Measurements from ENCODE around the gene PATJ.
"Not testable (repeated sequence)": the region's sequence is repeated elsewhere in the genome, so short reads cannot be mapped to it uniquely, and the experiment has no call there.

The PATJ gene

DNA sequence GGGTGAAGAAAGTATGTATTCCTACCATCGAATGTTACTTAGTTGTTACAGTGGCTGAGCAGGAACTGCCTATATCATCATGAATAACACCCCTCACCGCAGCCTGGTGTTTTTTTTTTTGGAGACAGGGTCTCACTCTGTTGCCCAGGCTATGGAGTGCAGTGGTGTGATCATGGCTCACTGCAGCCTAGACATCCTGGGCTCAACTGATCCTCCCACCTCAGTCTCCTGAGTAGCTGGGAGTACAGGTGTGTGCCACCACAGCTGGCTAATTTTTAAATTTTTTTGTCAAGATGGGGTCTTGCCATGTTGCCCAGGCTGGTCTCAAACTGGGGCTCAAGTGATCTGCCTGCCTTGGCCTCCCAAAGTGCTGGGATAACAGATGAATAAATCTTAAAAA lies 7.3 kb downstream of the PATJ start:
- DNase-seq = no peak

DNA sequence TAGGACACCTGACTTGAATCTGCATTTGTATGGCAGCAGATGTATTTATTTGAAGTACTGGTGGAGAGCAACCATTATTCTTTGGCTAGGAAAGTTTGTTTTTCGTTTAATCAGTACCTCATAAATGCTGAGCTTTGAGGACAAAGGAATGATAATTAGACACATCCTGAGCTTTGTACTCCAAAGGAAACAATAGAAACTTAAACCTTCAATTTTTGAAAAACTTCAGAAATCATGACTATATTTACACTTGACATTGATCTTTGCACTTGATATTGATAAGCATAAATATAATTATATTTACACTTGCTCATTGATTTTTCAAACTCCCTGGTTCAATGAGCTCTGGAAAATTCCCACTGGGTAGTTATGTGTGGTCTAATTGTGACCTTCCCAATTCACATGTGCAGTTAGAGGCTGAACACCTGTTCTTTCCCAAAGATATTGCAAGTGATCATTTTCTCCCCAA lies 10.7 kb downstream of the PATJ start:
- no peak for DNase-seq

DNA sequence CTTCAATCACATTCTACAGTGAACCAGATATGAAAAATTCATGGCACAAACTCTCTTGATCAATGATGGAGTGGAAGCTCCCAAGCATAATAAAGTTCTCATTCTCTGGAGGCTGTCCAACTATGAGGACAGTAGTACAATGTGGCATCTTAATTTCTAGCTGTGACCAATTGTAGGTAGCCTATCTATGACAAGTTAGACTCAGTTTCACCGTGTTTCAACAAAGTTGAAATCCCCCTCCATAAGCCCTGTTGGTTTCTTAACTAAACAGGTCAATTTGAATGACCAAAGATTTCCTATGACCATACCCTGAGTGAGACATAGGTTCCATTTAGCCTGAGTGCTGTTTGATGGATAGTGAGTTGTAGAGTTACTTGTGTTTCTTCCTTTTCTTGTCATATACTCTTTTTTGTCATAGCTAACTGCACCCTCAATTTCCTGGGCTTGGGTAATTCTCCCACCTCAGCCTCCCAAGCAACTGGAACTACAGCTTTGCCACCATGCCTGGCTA lies 11.8 kb downstream of the PATJ start:
- DNase-seq = no peak

DNA sequence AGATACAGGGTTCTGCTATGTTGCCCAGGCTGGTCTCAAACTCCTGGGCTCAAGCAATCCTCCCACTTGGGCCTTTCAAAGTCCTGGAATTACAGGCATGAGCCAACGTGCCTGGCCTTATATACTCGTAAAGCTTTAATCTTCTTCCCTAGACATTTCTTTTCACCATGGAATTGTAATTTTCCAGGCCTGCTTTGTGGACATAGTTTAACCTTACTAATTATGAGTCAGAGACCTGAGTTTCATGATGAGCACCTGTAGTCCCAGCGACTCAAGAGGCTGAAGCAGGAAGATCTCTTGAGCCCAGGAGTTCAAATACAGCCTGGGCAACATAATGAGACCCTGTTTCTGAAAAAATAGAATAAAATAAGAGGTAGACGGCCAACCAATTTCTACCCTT lies 12.3 kb downstream of the PATJ start:
- no peak for DNase-seq

DNA sequence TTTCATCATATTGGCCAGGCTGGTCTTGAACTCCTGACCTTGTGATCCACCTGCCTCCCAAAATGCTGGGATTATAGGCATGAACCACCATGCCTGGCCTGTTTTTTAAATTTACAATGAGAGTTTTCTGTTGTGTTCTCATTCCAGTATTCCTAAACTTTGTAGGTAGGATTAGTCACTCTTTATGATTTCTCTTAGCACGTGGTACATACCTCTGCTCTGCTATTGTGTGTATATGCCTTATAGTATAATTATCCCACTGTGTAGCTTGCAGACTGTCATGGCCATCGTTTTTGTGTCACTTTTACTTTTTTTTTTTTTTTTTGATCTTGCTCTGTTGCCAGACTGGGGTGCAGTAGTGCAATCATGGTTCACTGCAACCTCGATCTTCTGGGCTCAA lies 14.5 kb downstream of the PATJ start:
- DNase-seq = no peak

DNA sequence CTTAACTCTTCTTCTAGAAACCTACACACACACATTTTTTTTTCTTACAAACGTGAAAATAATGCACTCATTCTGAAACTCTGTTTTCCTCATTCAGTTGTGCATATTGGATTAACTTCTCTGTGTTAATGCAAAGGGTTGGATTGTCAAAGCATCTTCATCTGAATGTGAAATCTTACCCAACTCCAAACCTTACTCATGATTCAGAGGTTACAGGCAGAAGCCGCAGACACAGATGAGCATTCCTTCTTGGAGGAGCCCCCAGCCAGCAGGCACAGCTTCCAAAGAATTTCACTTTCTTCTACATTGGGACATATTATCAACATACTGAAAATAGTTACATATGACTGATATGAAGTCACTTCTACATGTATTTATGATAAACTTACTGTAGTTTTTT lies 15.7 kb downstream of the PATJ start:
- no peak for DNase-seq

DNA sequence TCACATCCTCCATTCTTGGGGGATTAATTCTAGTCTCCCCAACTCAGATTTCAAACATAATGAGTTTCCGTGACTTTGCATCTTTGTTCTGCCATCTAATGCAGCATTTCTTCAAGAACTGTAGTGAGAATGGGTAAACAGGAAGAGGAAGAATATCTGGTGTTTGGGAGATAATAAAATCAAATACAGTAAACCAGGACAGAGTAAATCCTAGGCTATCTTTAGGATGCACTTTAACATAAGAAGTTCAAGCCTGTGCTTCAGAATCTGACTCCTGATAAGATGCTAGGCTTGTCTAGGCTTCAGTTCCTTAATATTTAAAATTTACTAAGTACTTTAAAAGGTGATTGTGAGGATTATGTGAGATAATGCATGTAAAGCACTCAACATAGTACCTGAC lies 27.9 kb downstream of the PATJ start:
- DNase-seq = no peak

DNA sequence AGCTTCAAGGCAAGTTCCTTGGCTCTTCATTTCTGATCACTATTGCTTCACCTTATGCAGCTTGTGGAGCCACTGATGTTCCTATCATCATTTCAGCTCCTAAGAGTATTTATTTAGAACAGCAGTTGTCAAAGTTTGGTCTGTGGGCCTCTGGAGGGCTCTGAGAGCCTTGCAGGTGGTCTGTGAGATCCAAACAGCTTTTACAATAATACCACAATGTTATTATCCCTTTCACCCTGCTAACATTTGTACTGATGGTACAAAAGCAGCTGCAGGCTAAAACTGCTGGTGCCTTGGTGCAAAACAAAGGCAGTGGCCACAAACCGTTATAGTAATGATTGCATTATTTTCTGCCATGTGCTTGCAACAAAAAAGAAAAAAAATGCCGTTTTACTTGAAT lies 33.8 kb downstream of the PATJ start:
- no peak for DNase-seq

DNA sequence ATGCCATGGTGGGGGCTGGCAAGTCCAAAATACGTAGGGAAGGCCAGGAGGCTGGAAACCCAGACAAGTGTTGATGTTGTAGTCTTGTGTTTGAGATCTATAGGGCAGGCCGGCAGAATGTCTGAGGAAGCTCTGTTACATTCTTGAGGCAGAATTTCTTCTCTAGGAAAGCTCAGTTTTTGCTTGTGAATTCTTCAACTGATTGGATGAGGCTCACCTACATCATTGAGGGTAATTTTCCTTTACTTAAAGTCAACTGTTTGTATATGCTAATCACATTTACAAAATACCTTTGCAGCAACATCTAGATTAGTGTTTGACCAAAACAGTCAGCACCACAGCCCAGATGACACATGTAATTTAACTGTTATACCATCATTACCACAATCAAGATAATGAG lies 37.0 kb downstream of the PATJ start:
- DNase-seq = no peak

DNA sequence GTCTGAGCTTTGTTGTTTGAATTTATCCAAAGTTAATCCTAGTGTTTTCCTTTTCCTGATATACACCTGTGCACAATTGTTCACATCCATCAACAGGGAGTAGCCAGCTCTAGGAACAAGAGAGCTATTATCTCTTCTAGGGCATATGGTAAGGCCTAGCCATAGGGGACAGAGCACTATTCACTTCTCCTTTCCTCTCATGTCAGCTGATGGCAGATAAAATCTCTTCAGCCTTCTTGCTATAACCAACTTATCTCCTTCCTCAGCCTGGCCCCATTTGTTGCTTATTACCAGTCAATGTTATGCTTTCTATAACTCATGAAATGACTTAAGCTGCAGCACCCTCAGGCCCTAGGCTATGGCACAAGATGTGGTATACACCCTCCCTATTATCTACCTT lies 38.9 kb downstream of the PATJ start:
- no peak for DNase-seq

DNA sequence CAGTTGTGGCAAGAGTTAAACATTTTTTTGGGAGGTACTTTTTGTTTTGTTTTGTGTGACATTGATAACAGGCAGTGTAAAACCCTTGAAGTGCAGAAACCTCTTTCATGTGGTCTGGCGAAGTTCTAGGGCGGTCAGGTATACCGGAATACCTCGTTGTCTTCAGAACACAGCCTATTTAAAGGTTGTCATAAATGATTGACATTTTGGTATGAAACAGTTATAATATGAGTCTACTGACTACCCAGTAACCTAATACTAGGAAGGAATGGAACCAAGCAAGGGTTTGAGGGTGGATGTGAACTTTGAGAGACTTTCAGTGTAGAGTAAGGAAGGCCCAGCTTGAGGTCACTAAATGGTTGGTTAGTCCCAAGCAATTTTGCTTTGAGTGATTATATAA lies 40.5 kb downstream of the PATJ start:
- no peak for DNase-seq

DNA sequence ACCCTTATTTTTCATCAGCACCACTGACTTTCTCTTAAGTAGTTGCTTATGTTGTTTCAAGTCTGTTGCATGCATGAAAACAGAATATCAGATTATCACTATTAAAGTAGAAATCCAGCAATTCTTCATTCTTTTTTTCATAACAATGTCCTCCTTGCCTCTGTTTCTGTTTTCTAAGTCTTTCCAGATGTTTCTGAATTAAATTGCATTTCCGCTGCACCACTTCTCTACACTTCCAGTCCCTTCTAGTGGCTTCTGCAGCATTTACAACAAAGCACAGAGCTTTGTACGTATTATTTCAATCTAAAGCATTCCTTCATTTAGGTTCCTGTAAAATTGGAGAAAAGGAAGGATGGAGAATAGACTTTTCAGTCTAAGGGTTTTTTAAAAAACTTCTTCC lies 42.4 kb downstream of the PATJ start:
- no peak for DNase-seq

DNA sequence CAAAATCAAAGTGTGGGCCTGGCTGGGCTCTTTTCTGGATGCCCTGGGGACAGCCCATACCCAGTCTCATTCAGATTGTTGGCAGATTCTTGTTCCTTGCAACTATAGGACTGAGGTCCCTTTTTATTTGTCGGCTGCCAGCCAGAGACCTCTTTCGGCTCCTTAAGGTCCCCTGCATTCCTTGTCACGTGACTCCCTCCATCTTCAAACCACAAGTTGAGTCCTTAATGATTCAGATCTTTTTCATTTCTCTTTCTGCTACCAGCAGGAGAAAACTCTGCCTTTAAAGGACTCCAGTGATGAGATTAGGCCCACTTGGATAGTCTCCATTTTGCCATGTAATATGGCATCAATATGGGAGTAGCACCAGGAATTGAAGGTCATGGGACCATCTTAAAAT lies 48.6 kb downstream of the PATJ start:
- DNase-seq = no peak

DNA sequence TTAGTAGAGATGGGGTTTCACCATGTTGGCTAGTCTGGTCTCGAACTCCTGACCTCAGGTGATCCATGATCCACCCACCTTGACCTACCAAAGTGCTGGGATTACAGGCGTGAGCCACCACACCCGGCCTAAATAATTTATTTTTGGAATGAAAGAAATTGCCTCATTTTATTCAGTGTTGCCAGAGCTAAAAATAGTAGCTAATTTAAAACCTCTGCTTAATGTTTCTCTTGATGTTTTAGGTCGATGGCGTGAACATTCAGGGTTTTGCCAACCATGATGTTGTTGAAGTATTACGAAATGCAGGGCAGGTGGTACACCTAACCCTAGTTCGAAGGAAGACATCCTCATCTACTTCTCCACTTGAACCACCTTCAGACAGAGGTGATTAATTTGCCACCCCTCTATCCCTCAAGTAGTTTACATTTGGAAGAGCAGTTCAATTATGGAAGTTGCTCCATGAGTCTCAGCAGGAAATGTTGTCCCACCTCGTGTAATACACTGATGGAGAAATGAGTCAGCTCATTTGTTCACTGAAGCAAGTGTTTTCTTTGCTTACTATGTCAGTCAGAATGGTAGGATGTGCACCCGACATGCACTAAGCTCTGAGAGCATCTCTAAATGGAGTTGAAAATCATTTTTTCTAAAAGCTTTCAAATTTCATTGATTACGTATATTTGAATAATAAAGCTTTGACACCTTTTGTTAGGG lies 54.9 kb downstream of the PATJ start:
- no peak for DNase-seq

DNA sequence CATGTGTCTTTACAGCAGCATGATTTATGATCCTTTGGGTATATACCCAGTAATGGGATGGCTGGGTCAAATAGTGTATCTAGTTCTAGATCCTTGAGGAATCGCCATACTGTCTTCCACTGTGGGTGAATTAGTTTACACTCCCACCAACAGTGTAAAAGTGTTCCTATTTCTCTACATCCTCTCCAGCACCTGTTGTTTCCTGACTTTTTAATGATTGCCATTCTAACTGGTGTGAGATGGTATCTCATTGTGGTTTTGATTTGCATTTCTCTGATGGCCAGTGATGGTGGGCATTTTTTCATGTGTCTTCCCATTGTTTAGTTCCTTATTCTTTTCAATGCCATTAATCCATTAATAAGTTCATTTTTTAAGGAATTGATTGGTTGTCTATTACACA lies 58.8 kb downstream of the PATJ start:
- not testable (repeated sequence) for DNase-seq

DNA sequence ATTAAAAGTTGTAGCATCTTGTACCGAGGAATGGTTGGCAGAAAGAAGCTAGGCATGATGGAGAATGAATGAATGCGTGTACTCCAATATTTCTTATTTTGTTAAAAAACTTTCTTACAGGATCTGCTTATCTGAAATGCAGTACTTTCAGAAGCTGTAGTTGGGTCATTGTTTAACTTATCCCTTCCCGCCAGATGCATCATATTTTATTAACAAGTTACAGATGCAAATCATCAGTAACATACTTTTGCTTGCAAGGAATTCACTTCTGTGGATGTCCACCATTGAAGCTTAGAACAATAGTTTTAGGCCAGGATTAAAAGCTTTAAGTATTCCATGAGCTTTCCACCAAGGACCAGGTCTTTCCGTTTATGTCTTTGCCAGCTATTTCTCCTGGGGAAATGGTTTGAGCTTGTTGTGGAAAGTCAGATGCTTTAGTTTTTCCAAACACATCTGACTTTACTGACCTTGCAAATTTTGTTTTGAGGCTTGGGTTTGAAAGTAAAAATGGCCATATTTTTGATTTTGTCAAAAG lies 65.4 kb downstream of the PATJ start:
- peak; percentile 22 for DNase-seq

DNA sequence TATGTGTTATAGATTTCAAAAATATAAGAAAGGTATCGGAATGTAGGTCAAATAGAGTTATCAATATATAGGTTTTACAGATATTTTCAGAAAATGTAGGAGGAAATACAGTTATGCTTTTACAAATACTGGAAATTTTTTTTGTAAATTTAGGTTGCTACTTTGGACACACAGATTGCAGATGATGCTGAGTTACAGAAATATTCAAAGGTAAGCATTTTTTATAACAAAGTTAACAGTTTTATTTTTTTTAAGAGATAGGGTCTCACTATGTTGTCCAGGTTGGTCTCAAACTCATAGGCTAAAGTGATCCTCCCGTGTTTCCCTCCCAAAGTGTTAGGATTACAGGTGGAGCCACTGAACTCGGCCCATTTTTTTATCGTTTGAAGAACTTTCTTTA lies 66.0 kb downstream of the PATJ start:
- no peak for DNase-seq

DNA sequence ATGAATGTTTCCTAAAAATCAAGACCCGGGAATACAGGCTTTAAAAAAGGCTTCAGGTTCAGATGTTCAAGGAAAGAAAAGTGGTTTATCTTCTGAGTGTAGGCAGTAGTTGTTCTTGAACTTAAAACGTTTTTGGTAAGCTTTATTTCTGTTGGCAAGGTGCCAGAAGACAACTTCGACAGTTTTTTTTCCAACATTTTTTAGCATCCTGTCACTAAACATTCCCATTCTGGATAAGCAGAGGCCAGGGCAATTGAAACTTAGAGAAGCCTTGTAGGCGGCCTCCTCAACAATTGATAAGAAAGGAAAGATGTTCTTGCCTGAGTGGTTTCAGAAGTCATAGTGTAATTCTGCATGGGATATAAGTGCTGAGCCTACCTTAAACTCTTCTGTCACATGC lies 66.7 kb downstream of the PATJ start:
- DNase-seq = no peak

DNA sequence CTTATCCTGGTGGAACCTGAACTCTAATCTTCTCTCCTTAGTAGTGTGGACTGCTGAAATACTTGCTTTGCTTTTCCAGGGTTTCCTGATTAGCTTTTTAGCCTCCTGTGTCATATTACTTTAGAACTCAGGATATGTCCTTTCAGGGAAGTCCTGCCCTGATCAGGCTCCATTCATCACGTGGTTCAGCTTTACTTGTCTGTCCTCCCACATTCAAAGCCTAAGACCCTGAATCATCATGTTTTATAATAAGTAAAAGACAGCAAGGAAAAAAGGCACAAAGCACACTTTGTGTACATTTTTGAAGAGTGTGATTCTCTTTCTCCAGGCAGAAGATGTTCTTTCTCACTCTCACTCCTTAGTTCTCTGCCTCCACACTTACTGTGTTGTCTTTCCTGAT lies 70.6 kb downstream of the PATJ start:
- no peak for DNase-seq

DNA sequence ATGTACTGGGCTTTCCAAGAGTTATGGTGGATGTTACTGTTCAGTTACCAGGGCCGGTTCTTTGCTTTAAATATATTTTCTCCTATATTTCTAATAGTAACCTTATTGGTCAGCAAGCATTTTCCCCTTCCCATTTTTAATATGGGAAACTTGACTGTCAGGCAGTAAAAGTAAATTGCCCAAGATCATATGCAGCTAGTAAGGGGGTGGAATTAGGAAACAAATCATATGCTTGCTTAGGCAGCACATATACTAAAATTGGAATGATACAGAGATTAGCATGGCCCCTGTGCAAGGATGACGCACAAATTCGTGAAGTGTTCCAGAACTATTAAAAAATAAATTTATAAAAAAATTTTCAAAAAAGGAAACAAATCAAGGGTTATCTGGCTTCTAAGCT lies 73.9 kb downstream of the PATJ start:
- DNase-seq = no peak

DNA sequence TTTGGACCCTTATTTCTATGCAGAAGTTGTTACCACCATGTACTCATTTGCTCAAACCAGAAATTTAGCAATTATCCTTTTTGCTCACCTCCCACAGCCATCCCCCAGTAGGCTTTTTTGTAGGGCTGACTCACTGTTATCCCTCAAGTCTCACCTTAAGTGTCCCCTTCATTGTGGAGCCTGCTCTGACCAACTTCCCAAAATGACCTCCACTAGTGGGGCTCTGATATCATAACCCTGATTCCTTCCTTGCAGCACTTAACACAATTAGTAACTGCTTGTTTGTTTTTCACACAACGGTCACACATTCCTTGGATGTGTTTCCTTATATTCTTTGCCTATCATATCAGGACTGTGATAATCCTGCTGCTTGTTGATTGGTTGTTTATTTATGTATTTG lies 76.7 kb downstream of the PATJ start:
- DNase-seq = no peak

DNA sequence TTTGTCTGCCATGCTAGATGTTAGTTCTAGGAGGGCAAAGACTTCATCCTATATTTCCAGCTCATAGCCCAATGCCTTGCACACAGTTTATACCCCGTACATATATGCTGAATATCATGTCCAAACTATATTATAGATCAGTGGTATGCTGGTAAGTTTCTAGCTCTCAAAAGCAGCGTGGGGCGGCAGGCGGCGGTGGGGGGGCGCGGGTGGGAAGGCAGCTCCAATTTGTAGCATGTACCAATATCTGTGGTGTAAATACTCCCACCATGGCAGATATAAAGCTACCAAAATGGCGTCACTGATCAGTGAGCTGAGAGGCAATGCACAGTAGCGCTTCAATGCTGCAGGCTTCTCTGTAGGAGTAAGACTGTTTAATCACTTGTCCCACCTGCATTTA lies 77.1 kb downstream of the PATJ start:
- no peak for DNase-seq

DNA sequence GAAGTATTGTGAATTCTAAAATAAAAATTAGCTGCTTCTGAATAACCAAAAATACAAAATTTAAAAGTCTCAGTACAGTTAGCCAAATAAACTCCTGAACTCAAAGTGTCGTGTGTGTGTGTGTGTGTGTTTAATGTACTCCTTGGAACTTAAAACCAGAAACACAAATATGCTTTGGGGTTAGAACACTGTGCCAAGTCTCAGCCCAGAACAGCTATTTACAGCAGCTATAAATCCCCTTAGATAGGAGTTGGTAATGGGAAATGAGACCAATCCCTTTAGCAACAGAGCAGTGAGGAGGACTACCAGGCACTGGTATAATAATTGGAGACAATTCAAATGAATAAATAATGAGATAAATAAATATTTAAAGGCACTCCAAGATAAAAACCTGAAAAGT lies 83.1 kb downstream of the PATJ start:
- no peak for DNase-seq

DNA sequence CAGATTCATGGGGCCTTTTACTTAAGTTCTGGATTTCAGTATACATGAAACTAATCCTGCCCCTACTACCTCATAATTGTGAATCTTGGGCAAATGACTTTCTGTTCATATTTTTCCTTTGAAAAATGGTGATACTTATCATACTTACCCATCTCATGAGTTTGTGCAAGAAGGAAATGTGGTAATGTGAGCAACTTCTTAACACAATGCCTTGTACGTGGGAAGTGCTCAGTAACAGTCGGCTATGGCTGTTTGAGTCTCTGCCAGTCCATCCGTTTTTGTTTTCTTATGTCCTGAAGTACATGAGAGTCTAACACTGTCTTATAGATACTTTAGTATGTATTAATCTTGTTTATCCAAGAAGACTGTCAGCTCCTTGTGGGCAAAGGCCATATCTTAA lies 86.5 kb downstream of the PATJ start:
- DNase-seq = no peak

DNA sequence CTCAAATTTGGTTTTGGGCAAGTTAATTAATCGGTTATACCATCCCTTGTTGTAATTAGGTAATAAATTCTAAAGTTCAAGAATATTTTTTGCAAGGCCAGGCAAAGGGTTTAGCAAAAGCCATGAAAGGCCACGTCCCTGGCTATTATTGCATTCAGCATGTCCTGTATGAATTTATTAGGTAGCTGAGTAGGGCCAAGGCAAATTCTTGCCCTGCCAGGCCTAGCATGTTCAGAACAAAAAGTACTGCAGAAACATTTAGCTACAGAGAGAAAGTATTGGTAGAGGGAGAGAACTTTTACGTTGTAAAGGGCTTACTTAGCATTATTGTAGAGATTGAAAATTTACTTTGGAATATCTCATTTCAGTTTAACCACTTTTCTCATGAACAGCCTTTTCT lies 94.4 kb downstream of the PATJ start:
- DNase-seq = no peak
